A172 (cell line): Measurements from ENCODE around the gene PLAAT5. TPM values are rescaled to one million over a fixed set of nuclear protein-coding genes. Genes with fewer than 3 reads are reported as not detected.

Experiments
- DNase-seq: peaks from one replicate; pipeline ENCODE4 v3.0.0-alpha.2; 2015; ENCODE audit warnings: low spot score
- total RNA-seq: library from RNA; depleted of rRNA; stranded (reverse); fragments of >200 nt; shearing (Covaris generic); gene quantifications from 2 replicates; pipeline ENCODE4 v1.2.3, GENCODE V29; 2014

The PLAAT5 gene
- total RNA-seq, 1 experiment from 2014 or later: not detected

DNA sequence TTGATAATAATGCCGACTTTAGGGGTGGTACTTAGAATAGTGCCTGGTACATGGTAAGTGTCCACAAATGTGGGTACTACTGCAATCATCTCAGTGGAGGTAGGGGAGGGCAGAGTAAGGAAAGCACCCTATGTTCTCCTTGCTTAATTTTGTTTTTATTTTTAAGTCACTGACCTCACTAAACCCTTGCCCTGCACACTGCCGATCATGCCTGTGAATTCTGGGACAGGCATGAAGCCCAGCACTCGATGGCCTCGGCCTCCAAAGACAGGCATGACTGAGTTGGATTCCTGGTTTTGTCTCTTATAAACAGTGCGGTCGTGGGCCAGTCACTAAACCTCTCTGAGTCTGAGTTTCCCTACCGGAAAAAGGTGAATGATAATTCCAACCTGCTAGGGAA is 21.8 kb upstream of the PLAAT5 start:
- no peak for DNase-seq

DNA sequence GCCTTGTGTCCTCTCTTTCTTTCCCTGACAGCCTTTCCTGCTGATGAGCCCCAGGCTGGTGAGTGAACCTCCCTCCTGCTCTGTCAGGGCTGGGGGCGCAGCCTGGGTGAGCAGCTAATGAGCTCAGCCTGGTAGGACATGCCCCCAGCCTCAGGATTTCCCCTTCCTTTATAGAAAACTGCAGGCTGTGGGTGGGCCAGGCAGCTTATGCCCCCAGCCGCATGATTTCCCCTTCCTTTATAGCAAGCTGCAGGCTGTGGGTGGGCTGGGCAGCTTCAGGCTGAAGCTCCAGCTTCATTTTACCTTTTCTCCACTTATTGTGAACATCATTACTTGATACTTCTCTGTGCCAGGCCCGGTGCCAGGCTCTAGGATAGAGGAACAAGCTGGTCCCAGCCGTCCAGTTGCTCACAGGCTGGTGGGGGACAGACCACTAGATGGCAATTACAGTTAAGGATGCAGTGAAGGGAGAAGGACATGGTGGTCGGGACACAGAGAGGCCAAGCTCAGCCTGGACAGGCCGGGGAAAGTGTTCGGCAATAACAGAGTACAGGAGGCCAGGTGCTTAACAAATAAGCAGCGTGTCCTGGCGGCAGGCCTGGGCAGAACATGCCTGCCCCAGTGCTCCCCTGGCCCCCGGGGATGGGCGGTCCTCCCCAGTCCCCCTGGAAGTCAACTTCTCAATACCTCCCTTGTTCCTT is 20.2 kb upstream of the PLAAT5 start:
- DNase-seq: no peak

DNA sequence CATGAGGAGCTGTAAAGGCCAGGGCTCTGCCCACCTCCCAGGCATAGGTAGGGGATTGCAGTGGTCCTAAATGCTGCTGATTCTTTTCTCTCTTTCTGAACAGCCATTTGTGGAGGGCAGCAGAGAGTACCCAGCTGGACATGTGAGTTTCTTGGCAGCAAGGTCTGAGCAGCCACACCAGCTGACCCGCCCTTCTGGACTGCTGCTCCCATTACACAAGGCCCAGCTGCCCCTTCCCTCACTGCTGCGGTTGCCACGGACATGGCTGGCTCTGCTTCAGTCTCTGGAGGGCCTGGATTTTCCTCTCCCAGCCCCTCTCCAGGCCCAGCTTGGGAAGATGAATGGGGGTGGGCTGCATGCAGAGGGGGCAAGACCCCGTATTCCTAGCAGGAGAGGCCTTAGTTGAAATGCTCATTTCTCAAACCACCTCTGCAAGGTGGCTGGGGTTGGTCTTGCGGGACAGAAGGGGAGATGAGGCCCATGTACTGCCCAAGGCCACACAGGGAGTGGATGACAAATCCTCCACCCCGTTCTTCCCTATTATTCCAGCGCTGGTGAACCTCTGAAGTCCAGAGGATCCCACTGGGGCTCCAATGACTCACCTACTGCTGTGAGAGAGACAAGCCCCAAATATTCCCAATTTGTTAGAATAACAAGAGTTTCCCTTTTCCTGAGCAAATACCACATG is 19.5 kb upstream of the PLAAT5 start:
- DNase-seq: peak; percentile 44

DNA sequence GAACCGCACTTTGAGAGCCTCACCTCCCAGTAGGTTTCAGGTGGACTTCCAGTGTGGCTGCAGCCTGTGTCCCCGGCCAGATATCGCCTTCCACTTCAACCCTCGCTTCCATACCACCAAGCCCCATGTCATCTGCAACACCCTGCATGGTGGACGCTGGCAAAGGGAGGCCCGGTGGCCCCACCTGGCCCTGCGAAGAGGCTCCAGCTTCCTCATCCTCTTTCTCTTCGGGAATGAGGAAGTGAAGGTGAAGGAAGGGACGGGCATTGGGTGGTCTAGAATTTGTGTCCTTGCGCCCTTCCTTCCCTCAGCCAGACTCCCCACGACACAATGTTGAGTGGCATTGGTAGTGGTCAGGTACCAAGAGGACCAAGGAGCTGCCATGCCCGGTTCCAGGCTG is 17.8 kb upstream of the PLAAT5 start:
- no peak for DNase-seq

DNA sequence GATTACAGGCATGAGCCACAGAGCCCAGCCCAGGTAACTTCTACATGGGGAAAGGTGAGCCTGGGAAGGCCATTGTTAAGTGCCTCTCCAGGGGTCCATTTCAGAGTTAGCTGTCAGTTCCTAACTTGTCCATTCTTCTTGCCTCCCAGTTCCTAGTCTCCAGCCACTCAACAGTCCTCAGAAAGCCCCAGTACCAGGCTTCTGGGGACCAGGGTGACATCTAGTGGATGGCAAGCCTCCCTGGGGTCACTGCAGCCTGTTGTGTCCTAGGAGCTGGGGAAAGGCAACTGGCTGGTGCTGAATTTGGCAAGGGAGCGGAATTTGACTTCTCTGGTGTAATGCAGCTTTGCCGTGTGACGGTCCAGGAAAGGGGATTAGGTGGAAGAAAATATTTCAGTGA is 17.0 kb upstream of the PLAAT5 start:
- DNase-seq: peak; percentile 23

DNA sequence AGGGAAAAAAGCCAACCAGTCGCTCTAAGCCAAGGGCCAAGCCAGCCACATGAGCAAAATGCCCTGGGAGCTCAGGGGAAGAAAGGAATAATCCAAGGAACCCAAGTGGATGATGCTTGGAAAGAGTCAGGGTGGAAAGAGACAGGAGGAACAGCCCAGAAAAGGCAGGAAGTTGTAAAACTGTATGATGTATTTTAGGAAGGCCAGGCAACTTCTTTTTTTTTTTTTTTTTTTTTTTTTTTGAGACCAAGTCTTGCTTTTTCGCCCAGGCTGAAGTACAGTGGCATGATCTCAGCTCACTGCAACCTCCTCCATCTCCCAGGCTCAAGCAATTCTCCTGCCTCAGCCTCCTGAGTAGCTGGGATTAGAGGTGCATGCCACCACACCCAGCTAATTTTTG is 16.5 kb upstream of the PLAAT5 start:
- DNase-seq: no peak

DNA sequence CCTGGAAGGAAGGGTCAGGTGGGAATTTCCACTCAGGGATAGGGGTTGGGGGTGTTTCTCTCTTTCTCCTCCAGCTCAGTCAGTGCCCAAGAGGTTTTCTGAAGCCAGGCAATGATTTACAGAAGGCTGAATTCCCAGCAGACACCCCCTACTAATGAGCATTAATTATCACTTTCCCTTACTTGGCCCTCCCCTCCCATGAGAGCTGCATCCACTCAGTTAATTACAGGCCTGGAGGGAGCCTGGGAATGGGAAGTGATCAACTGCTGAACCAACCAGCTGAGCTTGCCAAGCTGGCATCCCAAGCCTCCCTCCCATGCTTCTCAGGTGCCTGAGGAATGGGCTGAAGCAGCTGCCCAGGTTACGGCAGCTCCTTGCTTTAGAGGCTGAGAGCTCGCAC is 15.9 kb upstream of the PLAAT5 start:
- DNase-seq: no peak

DNA sequence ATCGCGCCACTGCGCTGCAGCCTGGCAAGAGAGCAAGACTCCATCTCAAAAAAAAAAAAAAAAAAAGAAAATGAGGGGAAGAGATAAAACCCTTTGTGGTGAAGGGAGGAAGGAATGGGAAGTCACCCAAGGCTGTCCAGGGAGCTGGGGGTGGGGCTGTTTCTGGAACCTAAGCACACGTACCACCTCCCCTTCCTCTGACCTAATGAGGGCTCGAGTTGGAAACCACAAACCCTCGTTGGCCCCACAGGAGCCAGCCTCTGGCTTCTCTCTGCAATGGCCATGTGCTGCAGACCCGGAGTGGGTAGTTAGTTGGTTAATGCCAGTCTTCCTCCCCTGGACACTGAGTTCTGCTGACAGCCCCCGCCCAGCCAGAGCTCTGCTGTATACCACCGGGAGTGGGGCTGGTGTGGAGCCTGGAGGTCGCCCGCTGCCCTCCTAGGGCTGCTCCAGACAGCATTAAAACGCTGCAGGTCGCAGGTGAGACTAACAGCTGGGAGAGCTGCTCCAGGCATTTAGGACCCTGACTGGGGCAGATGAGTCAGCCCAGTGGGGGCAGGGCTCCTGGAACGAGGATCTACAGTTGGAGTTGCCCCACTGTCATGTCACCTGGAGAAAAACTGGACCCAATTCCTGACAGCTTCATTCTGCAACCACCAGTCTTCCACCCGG is 15.0 kb upstream of the PLAAT5 start, which contains the start of gene LGALS12:
Gene LGALS12 (plus strand): TSS at position 228 of the 672 bp plus-strand sequence. CDS start 375 bp downstream, at position 603.
- DNase-seq: peak; percentile 19

DNA sequence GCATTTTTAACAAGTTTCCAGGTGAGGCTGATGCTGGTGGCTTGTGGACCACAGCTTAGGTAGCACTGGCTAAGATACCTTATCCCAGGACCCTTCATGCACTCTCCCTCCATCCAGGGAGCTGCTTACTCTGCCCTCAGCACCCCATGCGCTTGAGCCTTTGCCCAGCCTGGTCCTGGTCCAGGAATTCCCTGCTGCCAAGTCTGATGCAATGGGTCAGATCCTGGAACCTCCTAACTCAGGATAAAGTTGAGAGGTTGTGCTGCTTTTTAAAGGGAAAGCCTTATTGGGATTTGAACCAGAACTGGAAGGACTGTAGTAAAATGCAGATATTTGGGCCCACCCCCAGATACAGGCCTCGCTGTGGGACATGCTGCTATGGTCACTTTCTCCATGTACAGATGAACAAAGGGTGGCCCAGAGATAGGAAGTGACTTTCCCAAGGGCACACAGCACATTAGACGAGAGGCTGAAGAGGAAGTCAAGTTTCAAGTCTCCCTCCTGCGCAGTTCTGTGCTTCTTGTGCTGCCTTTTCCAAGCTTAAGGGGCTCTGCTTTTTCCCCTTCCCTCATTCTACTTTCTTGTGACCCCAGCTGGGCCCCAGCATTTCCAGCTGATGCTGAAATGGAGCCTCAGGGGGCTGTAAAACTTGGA is 14.1 kb upstream of the PLAAT5 start:
- DNase-seq: no peak

DNA sequence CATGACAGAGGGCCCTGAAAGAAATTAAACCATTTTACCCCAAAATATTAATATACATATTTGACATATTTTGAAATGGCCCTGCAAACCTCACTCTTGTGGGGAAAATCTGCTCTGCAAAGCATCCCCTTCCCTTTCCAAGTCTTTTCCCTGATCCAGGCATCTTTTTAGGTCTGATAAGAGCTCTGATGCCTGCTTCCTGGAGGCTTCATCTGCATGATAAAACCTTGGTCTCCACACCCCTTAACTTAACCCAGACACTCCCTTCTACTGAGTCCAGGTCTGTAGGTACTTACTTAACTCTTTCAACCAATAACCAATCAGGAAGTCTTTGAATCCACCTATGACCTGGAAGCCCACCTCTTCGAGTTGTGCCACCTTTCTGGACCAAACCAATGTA is 13.1 kb upstream of the PLAAT5 start:
- no peak for DNase-seq

DNA sequence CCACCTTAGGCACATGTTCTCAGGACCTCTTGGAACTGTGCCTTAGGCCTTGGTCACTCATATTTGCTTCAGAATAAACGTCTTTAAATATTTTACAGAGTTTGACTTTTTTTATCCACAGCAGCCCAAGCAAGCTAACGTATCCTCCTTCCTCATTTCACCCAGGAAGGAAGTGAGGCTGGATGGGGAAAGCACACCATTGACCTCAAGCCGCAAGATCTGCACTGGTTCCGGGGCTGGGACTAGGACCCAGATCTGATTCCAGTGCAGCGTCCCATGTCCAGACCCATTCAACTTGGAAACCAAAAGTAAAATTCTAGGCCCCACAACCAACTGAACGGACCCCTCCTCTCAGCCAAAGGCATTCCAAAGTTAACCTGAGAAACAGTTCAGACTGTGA is 12.5 kb upstream of the PLAAT5 start:
- no peak for DNase-seq

DNA sequence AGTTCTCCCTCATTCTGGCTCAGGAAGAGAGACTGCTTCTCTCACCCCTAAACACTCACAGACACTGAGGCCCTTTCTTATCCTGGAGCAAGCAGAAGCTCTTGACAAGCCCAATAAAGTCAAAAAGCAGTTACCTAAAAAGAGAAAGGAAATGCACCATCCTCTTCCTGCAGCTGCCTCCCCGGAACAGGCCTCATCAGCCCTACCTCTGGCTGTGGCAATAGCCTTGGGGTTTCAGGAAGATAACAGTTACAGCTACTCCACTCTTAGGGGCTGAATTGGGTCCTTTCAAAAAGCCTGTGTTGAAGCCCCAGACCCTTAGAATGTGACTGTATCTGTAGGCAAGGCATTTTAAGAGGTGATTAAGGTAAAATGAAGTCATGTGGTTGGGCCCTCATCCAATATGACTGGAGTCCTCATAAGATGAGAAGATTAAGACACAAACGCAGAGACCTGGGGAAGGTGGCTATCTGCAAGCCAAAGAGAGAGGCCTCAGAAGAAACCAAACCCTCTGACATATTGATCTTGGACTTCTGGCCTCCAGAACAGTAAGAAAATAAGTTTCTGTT is 11.4 kb upstream of the PLAAT5 start:
- no peak for DNase-seq

DNA sequence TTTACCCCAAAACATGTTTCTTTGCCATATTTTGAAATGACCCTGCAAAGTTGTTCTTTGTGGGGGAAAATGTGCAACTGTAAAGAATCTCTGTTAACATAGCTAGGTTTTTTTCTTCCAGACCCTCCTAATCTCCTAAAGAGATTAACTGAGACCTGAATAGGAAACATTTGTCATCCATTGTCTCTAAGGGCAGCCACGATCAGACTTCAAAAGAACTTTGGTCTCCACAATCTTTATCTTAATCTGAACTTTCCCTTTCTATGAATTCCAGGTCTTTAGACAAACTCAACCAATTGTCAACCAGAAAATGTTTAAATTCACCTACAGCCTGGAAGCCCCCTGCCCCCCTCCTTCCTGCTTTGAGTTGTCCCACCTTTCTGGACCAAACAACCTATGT is 10.3 kb upstream of the PLAAT5 start:
- DNase-seq: no peak

DNA sequence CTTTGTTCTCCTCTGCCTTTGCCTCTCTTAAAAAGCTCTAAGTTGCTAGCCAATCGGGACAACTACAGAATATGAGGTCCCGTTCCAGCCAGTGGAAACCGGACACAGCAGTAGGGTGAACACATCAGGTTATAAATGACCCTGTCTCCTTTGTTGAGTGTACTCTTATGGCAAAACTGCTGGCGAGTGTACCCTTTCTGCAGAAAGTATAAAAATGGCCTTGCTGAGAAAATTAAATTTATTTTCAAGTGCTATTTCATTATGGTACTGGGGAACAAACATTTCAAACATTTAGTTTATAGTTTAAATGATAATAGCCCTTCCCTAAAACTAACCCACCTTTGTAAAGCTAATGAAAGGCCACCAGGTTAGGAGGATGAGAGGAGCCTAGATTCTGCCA is 8.9 kb upstream of the PLAAT5 start:
- DNase-seq: no peak

DNA sequence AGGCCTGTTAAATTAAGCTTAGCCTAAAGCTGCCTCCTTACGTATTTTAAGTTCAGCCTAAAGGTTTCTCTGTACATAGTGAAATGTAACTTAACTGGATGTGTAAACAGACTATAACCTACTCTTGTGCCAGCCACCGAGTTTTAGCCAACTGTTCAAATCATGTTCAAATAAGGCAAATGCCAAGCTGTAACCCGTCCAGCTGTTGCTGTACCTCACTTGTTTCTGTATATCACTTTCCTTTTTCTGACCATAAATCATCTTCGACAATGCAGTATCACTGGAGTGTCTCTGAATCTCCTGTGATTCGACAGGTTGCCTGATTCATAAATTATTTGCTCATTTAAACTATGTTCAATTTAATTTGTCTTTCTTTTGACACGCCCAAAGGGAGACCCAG is 4.0 kb upstream of the PLAAT5 start:
- DNase-seq: no peak

DNA sequence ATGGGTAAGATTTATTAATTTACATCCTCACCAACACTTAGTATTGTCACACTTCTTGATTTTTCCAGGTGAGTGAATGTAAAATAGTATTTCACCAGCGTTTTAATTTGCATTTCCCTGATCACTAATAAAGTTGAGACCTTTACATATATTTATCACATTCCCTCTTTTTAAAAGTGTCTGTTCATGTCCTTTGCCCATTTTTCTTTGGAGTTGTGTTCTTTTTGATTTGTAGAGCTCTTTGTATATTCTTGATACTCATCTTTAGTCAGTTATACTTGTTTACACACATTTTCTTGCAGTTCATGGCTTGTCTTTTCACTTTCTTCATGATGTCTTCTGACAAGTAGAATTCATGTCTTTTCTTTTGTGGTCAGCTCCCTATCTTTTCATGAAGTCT is 2.2 kb upstream of the PLAAT5 start:
- no peak for DNase-seq

DNA sequence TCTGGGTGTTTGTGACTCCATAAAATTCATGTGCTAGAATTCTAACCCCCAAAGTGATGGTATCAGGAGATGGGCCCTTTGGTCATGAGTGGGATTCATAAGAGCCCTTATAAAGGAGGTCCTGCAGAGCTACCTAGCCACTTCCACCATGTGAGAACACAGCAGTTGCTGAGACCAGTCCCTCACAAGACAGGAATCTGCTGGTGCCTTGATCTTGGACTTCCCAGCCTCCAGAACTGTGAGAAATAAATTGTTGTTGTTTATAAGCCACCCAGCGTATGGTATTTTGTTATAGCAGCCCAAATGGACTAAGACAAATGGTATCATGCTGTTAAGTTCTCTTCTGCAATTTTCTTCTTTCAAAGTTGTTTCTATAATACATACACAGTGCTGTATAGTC is 1.5 kb upstream of the PLAAT5 start:
- DNase-seq: no peak

DNA sequence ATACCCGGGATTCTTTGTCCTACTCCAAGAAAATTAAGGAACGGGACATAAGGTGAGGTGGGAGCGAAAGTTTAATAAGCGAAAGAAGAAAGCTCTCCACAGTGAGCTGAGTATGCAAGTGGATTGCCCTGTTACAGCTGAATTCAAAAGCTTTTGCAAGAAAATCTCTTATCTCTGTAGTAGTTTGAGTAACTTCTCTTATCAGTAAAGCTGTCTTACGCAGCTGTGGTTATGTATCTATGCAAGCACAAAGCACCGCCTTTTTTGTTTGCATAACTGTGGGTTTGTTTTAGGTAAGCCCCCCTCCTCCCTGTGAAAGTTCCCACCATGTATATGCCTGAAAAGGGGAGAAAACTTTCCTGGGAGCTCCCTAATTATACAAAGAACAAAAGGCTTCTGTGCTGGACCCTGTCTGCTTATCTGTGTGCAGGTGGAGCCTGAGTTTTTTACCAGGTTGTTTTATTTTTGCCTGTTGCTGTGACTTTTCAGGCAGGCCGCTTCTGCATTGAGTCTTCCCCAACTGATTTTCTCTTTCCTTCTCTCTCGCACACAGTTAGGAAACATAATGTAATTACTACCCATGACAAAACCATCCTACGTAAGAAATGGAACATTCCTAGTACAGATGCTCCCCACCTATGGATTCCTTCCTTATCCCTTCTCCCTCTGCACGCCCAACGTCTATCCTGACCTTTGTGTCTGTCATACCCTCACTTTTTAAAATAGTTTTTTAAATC is 837 bp upstream of the PLAAT5 start:
- DNase-seq: peak; percentile 24

DNA sequence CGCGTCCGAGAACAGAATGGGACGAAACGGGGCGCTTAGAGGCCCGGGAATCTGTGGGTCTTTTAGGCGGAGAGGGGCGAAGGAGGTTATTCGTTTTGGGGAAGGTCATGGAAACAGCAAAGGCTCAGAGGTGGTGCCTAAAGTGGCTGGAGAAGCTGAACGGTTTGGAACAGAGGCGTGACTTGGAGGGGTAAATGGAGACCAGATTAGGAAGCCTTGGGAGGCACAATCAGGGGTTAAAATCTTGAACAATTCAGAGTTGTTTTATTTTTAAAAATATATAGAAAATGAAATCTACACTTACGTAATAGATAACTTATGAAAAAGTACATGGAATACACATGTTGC is 247 bp upstream of the PLAAT5 start:
- DNase-seq: no peak

DNA sequence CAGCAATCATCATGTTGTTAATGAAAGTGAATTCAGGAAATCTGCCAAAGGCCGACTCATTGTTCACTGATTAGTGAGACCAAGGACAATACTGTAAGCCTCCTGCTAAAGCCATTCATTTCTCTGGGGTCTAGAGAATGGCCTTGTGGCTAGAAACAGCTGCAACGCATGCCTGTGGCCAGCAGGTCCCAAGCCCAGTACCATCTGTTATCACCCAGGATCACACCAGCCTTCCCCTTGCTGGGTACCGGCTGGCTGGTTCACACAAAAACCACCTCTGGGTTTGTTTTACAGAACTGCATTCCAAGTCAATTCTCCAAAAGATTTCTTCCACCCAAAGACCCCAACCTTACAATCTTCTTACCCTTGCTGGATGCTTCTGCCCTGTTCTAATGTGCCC is 1.1 kb downstream of the PLAAT5 start:
- peak; percentile 44 for DNase-seq

DNA sequence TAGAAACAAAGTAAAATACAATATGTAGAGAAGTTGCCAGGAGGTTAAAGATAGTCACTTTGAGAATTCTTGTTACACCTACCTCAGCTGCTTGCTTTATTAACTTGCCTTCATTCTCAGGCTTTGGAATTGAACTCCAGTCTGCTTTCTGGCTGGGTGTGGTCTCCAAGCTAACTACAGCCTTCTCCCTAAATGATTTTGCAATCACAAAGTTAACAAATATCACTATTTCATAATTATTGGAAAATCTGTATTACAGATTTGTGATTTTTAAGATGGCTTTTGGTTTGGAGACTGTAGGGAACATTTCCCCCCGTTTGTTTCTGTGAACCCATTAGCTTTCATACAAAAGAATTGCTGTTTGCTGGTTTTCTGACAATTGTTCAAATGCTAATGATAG is 2.2 kb downstream of the PLAAT5 start:
- DNase-seq: no peak

DNA sequence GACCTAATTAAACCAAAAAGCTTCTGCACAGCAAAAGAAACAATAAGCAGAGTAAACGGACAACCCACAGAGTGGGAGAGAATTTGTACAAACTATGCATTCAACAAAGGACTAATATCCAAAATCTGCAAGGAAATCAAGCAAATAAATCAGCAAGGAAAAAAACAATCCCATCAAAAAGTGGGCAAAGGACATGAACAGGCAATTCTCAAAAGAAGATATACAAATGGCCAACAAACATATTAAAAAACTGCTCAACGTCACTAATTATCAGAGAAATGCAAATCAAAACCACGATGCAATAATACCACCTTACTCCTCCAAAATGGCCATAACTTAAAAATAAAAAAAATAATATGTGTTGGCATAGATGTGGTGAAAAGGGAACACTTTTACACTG is 5.2 kb downstream of the PLAAT5 start:
- DNase-seq: no peak
